ENCODE data around the gene FAM83E.

FAM83E gene

DNA sequence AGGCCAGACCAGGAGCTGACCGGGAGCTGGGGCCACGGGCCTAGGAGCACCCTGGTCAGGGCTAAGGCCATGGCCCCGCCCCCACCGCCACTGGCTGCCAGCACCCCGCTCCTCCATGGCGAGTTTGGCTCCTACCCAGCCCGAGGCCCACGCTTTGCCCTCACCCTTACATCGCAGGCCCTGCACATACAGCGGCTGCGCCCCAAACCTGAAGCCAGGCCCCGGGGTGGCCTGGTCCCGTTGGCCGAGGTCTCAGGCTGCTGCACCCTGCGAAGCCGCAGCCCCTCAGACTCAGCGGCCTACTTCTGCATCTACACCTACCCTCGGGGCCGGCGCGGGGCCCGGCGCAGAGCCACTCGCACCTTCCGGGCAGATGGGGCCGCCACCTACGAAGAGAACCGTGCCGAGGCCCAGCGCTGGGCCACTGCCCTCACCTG lies 11.0 kb upstream of the FAM83E start:
- DNase-seq (ENCODE audit: extremely low read depth, low read depth) = no peak
- TF ChIP-seq, protein P1, sequence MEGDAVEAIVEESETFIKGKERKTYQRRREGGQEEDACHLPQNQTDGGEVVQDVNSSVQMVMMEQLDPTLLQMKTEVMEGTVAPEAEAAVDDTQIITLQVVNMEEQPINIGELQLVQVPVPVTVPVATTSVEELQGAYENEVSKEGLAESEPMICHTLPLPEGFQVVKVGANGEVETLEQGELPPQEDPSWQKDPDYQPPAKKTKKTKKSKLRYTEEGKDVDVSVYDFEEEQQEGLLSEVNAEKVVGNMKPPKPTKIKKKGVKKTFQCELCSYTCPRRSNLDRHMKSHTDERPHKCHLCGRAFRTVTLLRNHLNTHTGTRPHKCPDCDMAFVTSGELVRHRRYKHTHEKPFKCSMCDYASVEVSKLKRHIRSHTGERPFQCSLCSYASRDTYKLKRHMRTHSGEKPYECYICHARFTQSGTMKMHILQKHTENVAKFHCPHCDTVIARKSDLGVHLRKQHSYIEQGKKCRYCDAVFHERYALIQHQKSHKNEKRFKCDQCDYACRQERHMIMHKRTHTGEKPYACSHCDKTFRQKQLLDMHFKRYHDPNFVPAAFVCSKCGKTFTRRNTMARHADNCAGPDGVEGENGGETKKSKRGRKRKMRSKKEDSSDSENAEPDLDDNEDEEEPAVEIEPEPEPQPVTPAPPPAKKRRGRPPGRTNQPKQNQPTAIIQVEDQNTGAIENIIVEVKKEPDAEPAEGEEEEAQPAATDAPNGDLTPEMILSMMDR (IDR thresholded peaks at IDR 0.05; ENCODE audit: low read depth, low read length) = no peak

DNA sequence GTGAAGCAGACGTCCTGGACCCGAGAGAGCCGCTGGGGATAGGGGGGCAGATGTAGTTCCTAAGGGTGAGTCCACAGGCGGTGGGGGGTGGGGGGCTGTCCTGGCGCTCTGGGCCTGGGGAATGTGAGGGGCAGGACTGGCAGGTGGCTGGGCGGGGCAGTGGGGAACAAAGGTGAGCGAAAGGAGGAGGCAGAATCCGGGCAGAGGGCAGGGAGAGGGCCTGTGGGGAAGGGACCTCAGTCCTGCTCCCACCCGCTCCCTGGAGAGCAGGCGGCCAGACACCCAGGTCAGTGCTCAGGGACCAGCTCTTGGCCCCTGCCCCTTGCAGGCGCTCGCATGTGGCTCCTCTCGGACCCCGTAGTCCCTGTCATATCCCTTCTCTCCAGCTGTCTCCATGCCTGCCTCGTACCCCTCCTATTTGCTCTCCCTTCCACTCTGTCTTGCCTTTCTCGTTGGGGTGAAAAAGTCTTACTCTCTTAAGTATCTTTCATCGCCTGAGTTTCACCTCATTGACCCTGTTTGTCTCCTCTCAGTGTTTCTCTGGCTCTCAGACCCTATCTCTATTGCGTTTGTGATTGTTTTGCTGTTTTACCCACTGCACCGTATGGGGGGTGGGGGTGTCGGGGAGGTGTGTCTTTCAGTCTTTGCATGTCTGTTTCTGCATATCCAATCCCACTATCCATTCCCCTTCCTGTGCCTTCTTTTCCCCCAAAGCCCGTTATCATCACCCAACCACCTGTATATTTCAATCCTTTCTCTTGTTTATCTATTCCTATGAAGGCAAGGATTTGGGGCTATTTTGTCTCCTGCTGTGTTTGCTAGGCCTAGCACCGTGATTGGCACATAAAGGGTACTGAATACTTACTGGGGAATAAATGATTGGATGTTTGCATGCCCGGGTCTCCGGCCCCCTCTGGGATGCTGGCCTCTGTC lies 10.2 kb upstream of the FAM83E start:
- DNase-seq (ENCODE audit: extremely low read depth, low read depth) = no peak
- TF ChIP-seq, protein P1 (IDR thresholded peaks at IDR 0.05; ENCODE audit: low read depth, low read length) = no peak

DNA sequence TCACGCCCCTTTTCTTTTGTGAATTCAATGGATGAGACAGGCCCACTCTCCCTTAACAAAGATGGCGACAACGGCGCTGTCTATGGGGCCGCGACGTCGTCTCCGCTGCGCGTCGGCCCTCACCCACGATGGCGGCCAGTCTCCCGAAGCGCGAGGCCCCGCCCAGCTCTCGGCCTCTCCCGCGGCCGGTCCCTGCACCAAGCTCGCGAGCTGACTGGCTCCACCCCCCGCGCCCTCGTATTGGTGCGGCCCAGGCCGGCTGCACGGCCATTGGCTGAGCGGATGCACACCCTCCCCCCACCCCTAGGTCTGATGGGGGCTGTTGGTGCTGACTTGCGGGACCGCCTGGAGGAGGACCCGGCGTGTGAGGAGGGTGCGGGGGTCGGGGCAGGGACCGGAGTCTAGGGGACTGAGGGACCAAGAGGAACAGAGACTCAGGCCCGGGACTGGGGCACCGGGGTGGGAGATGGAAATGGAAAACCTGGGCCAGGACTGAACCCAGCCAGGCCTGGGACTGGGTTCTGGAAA lies 9.3 kb upstream of the FAM83E start:
- TF ChIP-seq, protein P1 (IDR thresholded peaks at IDR 0.05; ENCODE audit: low read depth, low read length) = no peak
- DNase-seq (ENCODE audit: extremely low read depth, low read depth) = peak; percentile 91

DNA sequence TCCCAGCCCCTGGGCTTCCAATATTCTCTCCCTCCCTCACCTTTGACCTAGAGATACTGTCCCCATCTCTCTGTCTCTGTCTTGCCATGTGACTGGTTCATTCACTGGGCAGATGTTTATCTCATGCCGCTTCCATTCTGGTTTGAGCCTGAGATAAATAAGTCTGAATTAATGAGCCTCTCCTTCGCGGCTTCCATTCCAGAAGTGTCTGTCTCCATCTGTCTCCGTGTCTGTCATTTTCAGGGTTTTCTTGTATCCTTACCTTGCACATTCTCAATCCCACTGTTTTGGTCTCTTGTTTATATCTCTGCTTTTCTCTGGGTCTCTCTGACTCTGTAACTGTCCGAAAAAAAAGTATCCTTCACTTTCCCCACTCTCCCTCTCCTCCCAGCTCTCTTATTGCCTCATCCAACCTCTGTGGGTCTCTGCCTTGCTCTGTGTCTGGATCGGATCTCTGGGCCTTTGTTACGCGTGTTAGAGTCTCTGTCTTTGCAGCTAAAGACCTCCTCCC lies 8.7 kb upstream of the FAM83E start:
- no peak for DNase-seq (ENCODE audit: extremely low read depth, low read depth)
- TF ChIP-seq, protein P1 (IDR thresholded peaks at IDR 0.05; ENCODE audit: low read depth, low read length) = no peak

DNA sequence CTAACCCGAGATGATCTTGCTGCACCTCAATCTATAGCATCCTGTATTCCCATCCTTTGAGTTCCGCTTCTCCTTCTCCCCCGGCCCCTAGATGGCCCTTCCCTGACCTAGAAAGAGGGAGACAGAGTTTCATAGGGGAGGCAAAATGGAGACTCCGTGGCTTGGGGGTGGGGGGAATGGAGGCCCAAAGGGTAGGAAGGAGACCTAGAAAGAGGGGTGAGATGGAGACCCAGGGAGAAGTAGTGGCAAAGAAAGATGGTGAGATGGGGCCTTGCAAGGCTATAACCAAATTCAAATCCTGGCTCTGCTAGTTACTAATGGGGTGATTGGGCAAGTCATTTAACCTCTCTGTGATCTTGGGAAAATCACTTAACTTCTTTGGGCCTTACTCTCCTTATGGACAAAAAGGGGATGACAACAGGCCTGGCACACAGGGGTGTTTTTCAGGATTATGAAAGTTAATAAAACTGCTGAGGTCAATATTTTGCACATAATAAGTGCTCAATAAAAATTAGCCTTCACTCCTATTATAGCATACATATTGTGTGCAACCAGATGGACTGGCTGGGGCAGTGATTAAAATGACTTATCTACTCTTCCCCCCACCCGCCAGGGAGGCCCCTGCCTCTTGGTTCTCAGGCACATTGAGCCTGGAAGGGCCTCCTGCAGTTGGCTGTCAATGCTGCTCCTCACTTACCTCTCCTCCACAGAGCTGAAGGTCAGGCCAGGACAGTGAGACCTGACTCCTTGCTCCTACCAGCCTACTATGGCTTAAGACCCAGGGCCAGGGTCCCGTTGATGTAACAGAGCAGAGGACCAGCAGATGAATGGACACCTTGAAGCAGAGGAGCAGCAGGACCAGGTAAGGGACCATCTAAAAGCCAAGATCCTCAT lies 5.1 kb upstream of the FAM83E start:
- TF ChIP-seq, protein P1 (IDR thresholded peaks at IDR 0.05; ENCODE audit: low read depth, low read length) = no peak
- DNase-seq (ENCODE audit: extremely low read depth, low read depth) = no peak

DNA sequence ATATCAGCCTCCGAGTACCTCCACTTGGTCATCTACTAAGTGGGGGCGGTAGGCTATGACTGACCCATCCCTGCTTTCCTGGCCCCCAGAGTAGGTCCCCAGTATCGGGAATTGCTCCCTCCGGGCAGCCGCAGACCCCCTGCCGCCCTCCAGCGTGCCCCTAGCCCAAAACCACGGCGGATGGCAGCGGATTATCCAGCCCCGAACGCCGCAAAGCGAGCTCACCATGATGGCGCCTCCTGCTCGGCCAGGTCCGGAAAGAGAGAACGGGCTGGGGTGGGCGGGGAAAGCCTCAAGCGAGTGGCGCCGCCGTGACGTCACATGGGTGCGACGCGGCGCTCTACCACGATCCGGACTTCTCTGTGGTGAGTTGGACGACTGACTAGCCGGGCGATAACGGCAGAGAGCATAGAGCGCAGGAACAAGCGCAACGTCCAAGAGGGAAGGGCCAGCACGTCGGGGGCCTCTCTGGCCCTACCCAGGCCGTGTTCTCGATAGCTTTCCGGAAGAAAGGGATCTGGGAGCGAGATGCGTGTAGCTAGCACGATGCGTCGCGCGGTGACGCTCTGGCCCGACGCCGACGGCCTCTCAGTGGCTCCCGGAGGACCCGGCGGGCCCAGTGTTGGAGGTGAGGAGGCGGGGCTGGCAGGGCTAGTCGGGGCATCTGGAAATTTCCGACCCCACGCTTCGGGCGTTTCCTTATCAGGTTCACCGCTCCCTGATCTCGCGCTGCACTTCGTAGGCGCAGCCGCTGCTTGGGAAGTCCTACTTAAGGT lies 4.2 kb upstream of the FAM83E start, which contains the start of the genes RPL18 and SPHK2:
TSS of gene RPL18 (minus strand) at position 263 of the 776 bp plus-strand sequence. CDS start at position 228, 35 bp downstream.
TSS of gene SPHK2 (plus strand) at position 591 of the 776 bp plus-strand sequence. CDS start 1,009 bp downstream, outside the sequence.
- TF ChIP-seq, protein P1 (IDR thresholded peaks at IDR 0.05; ENCODE audit: low read depth, low read length) = no peak
- peak; percentile 99 for DNase-seq (ENCODE audit: extremely low read depth, low read depth)
